ENCODE measurements around the gene NEK11. TPM values are rescaled to one million over a fixed set of nuclear protein-coding genes. Genes with fewer than 3 reads are reported as not detected.

The NEK11 gene
- total RNA-seq, 2 experiments from 2014 or later: 1.6 to 4.2 TPM

DNA sequence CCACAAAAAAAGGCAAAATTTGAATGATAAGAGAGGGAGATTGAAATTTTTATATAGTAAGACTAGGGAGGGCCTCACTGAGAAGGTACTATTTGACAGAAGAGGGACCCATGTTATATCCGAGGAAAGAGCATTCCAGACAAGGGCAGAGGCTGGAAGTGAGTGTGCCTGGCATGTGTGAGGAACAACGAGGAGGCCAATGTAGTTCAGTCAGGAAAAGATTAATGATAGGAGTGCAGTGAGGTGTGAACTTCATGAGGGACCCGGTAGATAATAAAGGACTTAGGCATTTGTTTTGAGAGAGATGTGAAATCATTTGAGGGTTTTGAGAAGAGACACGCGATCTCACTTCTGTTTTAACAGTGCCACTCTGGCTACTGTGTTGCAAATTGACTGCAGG lies 36.4 kb upstream of the NEK11 start:
- ATAC-seq (ENCODE audit: poor library complexity) (no peak), DNase-seq (no peak)
- Histone ChIP-seq H3K4me3 (ENCODE audit: low read length) (no peak overlapping the region), H3K9me3 (ENCODE audit: control insufficient read depth in 1 of 2, insufficient read depth in 1 of 2, low read length in 2 of 2) (no peaks in the 10 kb centered on the region), H3K36me3 (ENCODE audit: insufficient read depth, low read length) (peaks cover 25% of the 10 kb centered on the region), H3K27ac (ENCODE audit: low read depth in 1 of 2, low read length in 2 of 2) (no peak overlapping the region), H3K4me1 (ENCODE audit: insufficient read depth, low read length) (no peaks in the 10 kb centered on the region), H3K27me3 (ENCODE audit: control insufficient read depth in 1 of 2, insufficient read depth in 2 of 2, low read length in 2 of 2) (no peaks in the 10 kb centered on the region)
- Mint-ChIP-seq H3K27me3 (no peaks in the 10 kb centered on the region), H3K4me1 (ENCODE audit: low read depth) (no peaks in the 10 kb centered on the region), H3K9me3 (no peaks in the 10 kb centered on the region), H3K27ac (no peak overlapping the region), H3K4me3 (no peak overlapping the region), H3K36me3 (ENCODE audit: low read depth) (peaks cover 57% of the 10 kb centered on the region)
- intact Hi-C loops (cut with DNase I, micrococcal nuclease): no loop called here
- TF ChIP-seq, protein P1, sequence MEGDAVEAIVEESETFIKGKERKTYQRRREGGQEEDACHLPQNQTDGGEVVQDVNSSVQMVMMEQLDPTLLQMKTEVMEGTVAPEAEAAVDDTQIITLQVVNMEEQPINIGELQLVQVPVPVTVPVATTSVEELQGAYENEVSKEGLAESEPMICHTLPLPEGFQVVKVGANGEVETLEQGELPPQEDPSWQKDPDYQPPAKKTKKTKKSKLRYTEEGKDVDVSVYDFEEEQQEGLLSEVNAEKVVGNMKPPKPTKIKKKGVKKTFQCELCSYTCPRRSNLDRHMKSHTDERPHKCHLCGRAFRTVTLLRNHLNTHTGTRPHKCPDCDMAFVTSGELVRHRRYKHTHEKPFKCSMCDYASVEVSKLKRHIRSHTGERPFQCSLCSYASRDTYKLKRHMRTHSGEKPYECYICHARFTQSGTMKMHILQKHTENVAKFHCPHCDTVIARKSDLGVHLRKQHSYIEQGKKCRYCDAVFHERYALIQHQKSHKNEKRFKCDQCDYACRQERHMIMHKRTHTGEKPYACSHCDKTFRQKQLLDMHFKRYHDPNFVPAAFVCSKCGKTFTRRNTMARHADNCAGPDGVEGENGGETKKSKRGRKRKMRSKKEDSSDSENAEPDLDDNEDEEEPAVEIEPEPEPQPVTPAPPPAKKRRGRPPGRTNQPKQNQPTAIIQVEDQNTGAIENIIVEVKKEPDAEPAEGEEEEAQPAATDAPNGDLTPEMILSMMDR (IDR thresholded peaks at IDR 0.05): no peak
- ChIA-PET POLR2A (no interaction called here), CTCF (no interaction called here)

DNA sequence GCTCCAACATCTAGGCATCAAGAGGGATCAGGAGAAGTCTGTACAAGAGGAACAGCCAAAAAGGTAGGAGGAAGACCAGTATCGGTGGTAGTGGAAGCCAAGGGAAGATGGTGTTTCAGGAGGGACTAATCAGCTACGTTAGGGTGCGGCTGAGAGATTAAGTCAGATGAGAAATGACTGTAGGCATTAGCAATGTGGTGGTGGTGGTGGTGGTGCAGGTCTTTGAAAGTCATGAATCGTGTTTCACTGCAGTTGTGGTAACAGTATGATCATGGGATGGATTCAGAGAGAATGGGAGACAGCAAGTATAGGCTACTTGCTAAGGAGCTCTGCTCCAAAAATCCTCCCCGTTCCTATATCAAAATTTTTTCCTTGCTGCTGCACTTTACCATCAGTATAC lies 35.6 kb upstream of the NEK11 start:
- Histone ChIP-seq H3K9me3 (ENCODE audit: control insufficient read depth in 1 of 2, insufficient read depth in 1 of 2, low read length in 2 of 2) (no peaks in the 10 kb centered on the region), H3K27ac (ENCODE audit: low read depth in 1 of 2, low read length in 2 of 2) (no peak overlapping the region), H3K27me3 (ENCODE audit: control insufficient read depth in 1 of 2, insufficient read depth in 2 of 2, low read length in 2 of 2) (no peaks in the 10 kb centered on the region), H3K4me3 (ENCODE audit: low read length) (no peak overlapping the region), H3K36me3 (ENCODE audit: insufficient read depth, low read length) (peaks cover 29% of the 10 kb centered on the region), H3K4me1 (ENCODE audit: insufficient read depth, low read length) (no peaks in the 10 kb centered on the region)
- Mint-ChIP-seq H3K4me1 (ENCODE audit: low read depth) (no peaks in the 10 kb centered on the region), H3K9me3 (no peaks in the 10 kb centered on the region), H3K36me3 (ENCODE audit: low read depth) (peaks cover 56% of the 10 kb centered on the region), H3K4me3 (no peak overlapping the region), H3K27me3 (no peaks in the 10 kb centered on the region), H3K27ac (no peak overlapping the region)
- intact Hi-C loops (cut with DNase I, micrococcal nuclease): no loop called here
- TF ChIP-seq, protein P1 (IDR thresholded peaks at IDR 0.05): no peak
- DNase-seq: no peak
- ChIA-PET POLR2A (no interaction called here), CTCF (no interaction called here)
- ATAC-seq (ENCODE audit: poor library complexity): no peak

DNA sequence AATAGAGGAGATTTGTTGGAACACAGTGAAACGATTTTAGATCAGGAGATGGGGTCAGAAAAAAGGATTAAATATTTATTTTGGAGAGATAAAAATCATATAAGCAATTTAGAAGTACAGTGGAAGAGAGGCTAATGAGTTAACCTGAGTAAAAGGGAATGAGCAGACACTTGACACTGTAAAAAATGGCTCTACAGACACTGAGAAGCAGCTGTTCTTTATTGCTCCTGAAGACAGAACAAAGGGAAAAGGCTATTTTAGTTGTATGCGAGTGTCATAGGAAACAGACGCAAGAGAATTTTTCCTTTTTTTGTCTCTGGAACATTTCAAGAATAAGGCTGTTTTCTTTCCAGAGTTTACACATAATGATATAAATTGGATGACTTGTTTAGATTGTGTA lies 34.3 kb upstream of the NEK11 start:
- Histone ChIP-seq H3K4me3 (ENCODE audit: low read length) (no peak overlapping the region), H3K4me1 (ENCODE audit: insufficient read depth, low read length) (no peaks in the 10 kb centered on the region), H3K36me3 (ENCODE audit: insufficient read depth, low read length) (peaks cover 35% of the 10 kb centered on the region), H3K27ac (ENCODE audit: low read depth in 1 of 2, low read length in 2 of 2) (no peak overlapping the region), H3K27me3 (ENCODE audit: control insufficient read depth in 1 of 2, insufficient read depth in 2 of 2, low read length in 2 of 2) (no peaks in the 10 kb centered on the region), H3K9me3 (ENCODE audit: control insufficient read depth in 1 of 2, insufficient read depth in 1 of 2, low read length in 2 of 2) (no peaks in the 10 kb centered on the region)
- H3K9me3 Mint-ChIP-seq: no peaks in the 10 kb centered on the region
- no peak overlapping the region for H3K4me3 Mint-ChIP-seq
- no peak overlapping the region for H3K27ac Mint-ChIP-seq
- peaks cover 66% of the 10 kb centered on the region for H3K36me3 Mint-ChIP-seq (ENCODE audit: low read depth)
- no peaks in the 10 kb centered on the region for H3K27me3 Mint-ChIP-seq
- CTCF ChIA-PET: no interaction called here
- DNase-seq (no peak), ATAC-seq (ENCODE audit: poor library complexity) (no peak)
- intact Hi-C loops (cut with DNase I, micrococcal nuclease): no loop called here
- TF ChIP-seq, protein P1 (IDR thresholded peaks at IDR 0.05): no peak
- POLR2A ChIA-PET: no interaction called here
- no peaks in the 10 kb centered on the region for H3K4me1 Mint-ChIP-seq (ENCODE audit: low read depth)

All from CD4-positive, alpha-beta T cell (primary cell).